ENCODE results near the gene RNF180.
A peak's percentile ranks its signal among the peaks of the same experiment; 100 is the strongest.

The RNF180 gene

DNA sequence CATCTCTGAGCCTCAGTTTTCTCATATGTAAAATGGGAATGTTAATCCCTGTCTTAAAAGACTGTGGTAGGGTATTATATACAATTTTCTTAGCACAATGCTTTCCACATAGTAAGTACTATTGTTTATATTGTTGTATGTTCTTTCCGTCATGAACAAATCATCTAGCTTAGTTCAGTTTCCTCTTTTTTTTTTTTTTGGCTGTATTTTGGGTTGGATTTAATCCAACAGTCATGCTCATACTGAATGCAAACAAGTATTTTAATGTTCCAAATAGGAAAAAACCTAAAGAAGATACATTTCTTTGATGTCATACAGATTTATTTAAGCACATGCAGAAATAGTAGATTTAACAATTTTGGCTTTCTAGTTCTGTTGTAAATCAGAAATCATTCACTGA lies 95.1 kb downstream of the RNF180 start:
- Histone ChIP-seq H3K4ac (ENCODE audit: low read depth in 1 of 2, low read length in 2 of 2) (no peak overlapping the region), H4K8ac (ENCODE audit: low read length) (no peak overlapping the region), H3K79me1 (replicated peaks; ENCODE audit: low read length, poor library complexity, severe bottlenecking) (no peaks in the 10 kb centered on the region), H3K23ac (ENCODE audit: low read length in 2 of 2) (no peak overlapping the region), H3K36me3 (ENCODE audit: control insufficient read depth in 1 of 2, insufficient read depth in 2 of 2, low read depth in 1 of 2, low read length in 2 of 2) (no peaks in the 10 kb centered on the region), H2BK15ac (ENCODE audit: low read depth, poor library complexity, severe bottlenecking) (no peak overlapping the region), H2BK120ac (ENCODE audit: low read depth, low read length) (no peak overlapping the region), H3K9ac (ENCODE audit: low read length) (no peak overlapping the region), H3K27me3 (ENCODE audit: control insufficient read depth in 1 of 2, insufficient read depth in 1 of 2, low read length in 2 of 2) (no peaks in the 10 kb centered on the region), H2AFZ (ENCODE audit: low read depth, low read length) (no peak overlapping the region), H3K4me2 (ENCODE audit: low read length, poor library complexity, severe bottlenecking) (no peak overlapping the region), H3K9me3 (ENCODE audit: control insufficient read depth, low read length) (peaks cover 3% of the 10 kb centered on the region), H3K4me3 (ENCODE audit: insufficient read depth in 1 of 2, low read depth in 1 of 2, low read length in 2 of 2) (no peak overlapping the region), H2BK5ac (ENCODE audit: low read depth, low read length, poor library complexity, severe bottlenecking) (no peak overlapping the region), H3K18ac (ENCODE audit: low read depth in 1 of 2, low read length in 2 of 2) (no peak overlapping the region), H3K27ac (ENCODE audit: low read length, poor library complexity, severe bottlenecking) (no peak overlapping the region), H2AK5ac (ENCODE audit: low read length, severe bottlenecking) (no peak overlapping the region), H4K91ac (ENCODE audit: low read length) (no peak overlapping the region), H3K14ac (ENCODE audit: low read length in 2 of 2) (no peak overlapping the region), H2BK12ac (ENCODE audit: low read length in 2 of 2) (no peak overlapping the region), H3K4me1 (ENCODE audit: control insufficient read depth, insufficient read depth, low read depth, low read length) (no peaks in the 10 kb centered on the region)
- WGBS, result no CpG with 5 or more reads among the region's 1 CpG
- no peak for DNase-seq

DNA sequence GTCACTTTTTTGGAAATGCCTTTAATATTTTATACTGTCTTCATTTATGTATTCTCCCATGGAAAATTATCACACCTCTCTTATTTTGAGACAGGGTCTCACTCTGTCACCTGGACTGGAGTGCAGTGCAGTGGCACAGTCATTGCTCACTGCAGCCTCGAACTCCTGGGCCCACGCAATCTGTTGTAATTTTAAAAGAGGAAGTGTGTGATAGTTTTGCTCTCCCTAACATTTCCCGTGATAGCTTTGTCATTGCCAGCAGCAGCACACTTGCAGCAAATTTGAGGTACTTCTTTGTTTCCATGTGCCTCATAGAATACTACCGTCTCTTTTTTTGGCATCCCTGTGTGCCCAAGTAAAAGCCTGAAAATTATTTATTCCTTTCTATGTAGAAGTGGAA lies 103.5 kb downstream of the RNF180 start:
- H3K27me3 ChIP-seq (ENCODE audit: control insufficient read depth in 1 of 2, insufficient read depth in 1 of 2, low read length in 2 of 2), result no peaks in the 10 kb centered on the region
- H3K79me1 ChIP-seq (replicated peaks; ENCODE audit: low read length, poor library complexity, severe bottlenecking), result no peaks in the 10 kb centered on the region
- no peak overlapping the region for H2AK5ac ChIP-seq (ENCODE audit: low read length, severe bottlenecking)
- no peak for DNase-seq
- H2BK15ac ChIP-seq (ENCODE audit: low read depth, poor library complexity, severe bottlenecking), result no peak overlapping the region
- H3K27ac ChIP-seq (ENCODE audit: low read length, poor library complexity, severe bottlenecking), result no peak overlapping the region
- WGBS, result 91% methylated on average over 4 of the region's 4 CpGs
- no peak overlapping the region for H2BK5ac ChIP-seq (ENCODE audit: low read depth, low read length, poor library complexity, severe bottlenecking)
- H3K9ac ChIP-seq (ENCODE audit: low read length), result no peak overlapping the region
- H2AFZ ChIP-seq (ENCODE audit: low read depth, low read length), result no peak overlapping the region
- no peaks in the 10 kb centered on the region for H3K4me1 ChIP-seq (ENCODE audit: control insufficient read depth, insufficient read depth, low read depth, low read length)
- no peaks in the 10 kb centered on the region for H3K9me3 ChIP-seq (ENCODE audit: control insufficient read depth, low read length)
- no peak overlapping the region for H2BK120ac ChIP-seq (ENCODE audit: low read depth, low read length)
- H3K4ac ChIP-seq (ENCODE audit: low read depth in 1 of 2, low read length in 2 of 2), result no peak overlapping the region
- no peak overlapping the region for H4K91ac ChIP-seq (ENCODE audit: low read length)
- no peak overlapping the region for H3K4me2 ChIP-seq (ENCODE audit: low read length, poor library complexity, severe bottlenecking)
- H3K23ac ChIP-seq (ENCODE audit: low read length in 2 of 2), result no peak overlapping the region
- H3K18ac ChIP-seq (ENCODE audit: low read depth in 1 of 2, low read length in 2 of 2), result no peak overlapping the region
- no peak overlapping the region for H4K8ac ChIP-seq (ENCODE audit: low read length)
- H3K36me3 ChIP-seq (ENCODE audit: control insufficient read depth in 1 of 2, insufficient read depth in 2 of 2, low read depth in 1 of 2, low read length in 2 of 2), result no peaks in the 10 kb centered on the region
- no peak overlapping the region for H2BK12ac ChIP-seq (ENCODE audit: low read length in 2 of 2)
- H3K4me3 ChIP-seq (ENCODE audit: insufficient read depth in 1 of 2, low read depth in 1 of 2, low read length in 2 of 2), result no peak overlapping the region
- H3K14ac ChIP-seq (ENCODE audit: low read length in 2 of 2), result no peak overlapping the region

DNA sequence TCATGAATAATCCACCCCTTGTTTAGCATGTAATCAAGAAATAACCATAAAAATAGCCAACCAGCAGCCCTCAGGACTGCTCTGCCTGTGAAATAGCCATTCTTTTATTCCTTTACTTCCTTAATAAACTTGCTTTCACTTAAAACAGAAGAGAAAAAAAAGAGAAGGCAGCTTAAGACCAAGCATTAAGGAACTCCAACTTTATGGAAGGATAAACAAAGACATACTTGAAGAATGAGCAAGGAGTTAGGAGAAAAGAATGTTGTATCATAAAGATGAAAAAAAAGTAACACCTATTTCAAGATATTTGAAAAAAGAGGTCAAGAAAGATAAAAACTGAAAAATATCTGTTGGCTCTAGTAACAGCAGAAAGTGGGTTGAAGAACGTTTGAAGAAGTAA lies 107.6 kb downstream of the RNF180 start:
- Histone ChIP-seq H3K4me1 (ENCODE audit: control insufficient read depth, insufficient read depth, low read depth, low read length) (no peaks in the 10 kb centered on the region), H3K23ac (ENCODE audit: low read length in 2 of 2) (no peak overlapping the region), H2AFZ (ENCODE audit: low read depth, low read length) (no peak overlapping the region), H3K14ac (ENCODE audit: low read length in 2 of 2) (no peak overlapping the region), H3K9ac (ENCODE audit: low read length) (no peak overlapping the region), H2AK5ac (ENCODE audit: low read length, severe bottlenecking) (no peak overlapping the region), H3K4me2 (ENCODE audit: low read length, poor library complexity, severe bottlenecking) (no peak overlapping the region), H2BK5ac (ENCODE audit: low read depth, low read length, poor library complexity, severe bottlenecking) (no peak overlapping the region), H3K4me3 (ENCODE audit: insufficient read depth in 1 of 2, low read depth in 1 of 2, low read length in 2 of 2) (no peak overlapping the region), H3K4ac (ENCODE audit: low read depth in 1 of 2, low read length in 2 of 2) (no peak overlapping the region), H2BK120ac (ENCODE audit: low read depth, low read length) (no peak overlapping the region), H4K8ac (ENCODE audit: low read length) (no peak overlapping the region), H4K91ac (ENCODE audit: low read length) (no peak overlapping the region), H3K79me1 (replicated peaks; ENCODE audit: low read length, poor library complexity, severe bottlenecking) (no peaks in the 10 kb centered on the region), H2BK12ac (ENCODE audit: low read length in 2 of 2) (no peak overlapping the region), H3K18ac (ENCODE audit: low read depth in 1 of 2, low read length in 2 of 2) (no peak overlapping the region), H3K36me3 (ENCODE audit: control insufficient read depth in 1 of 2, insufficient read depth in 2 of 2, low read depth in 1 of 2, low read length in 2 of 2) (no peaks in the 10 kb centered on the region), H2BK15ac (ENCODE audit: low read depth, poor library complexity, severe bottlenecking) (no peak overlapping the region), H3K27me3 (ENCODE audit: control insufficient read depth in 1 of 2, insufficient read depth in 1 of 2, low read length in 2 of 2) (no peaks in the 10 kb centered on the region), H3K9me3 (ENCODE audit: control insufficient read depth, low read length) (no peaks in the 10 kb centered on the region), H3K27ac (ENCODE audit: low read length, poor library complexity, severe bottlenecking) (no peak overlapping the region)
- WGBS, result 73% methylated on average over 1 of the region's 1 CpG
- DNase-seq, result peak; percentile 9

GRCh38 chr5:64285188-64286130 lies 119.8 kb downstream of the RNF180 start:
- Histone ChIP-seq H2BK12ac (ENCODE audit: low read length in 2 of 2) (no peak overlapping the region), H4K91ac (ENCODE audit: low read length) (no peak overlapping the region), H3K23ac (ENCODE audit: low read length in 2 of 2) (no peak overlapping the region), H3K4ac (ENCODE audit: low read depth in 1 of 2, low read length in 2 of 2) (no peak overlapping the region), H3K9ac (ENCODE audit: low read length) (no peak overlapping the region), H3K4me2 (ENCODE audit: low read length, poor library complexity, severe bottlenecking) (no peak overlapping the region), H2BK5ac (ENCODE audit: low read depth, low read length, poor library complexity, severe bottlenecking) (no peak overlapping the region), H3K27me3 (ENCODE audit: control insufficient read depth in 1 of 2, insufficient read depth in 1 of 2, low read length in 2 of 2) (no peaks in the 10 kb centered on the region), H3K9me3 (ENCODE audit: control insufficient read depth, low read length) (peaks cover 21% of the 10 kb centered on the region), H3K4me3 (ENCODE audit: insufficient read depth in 1 of 2, low read depth in 1 of 2, low read length in 2 of 2) (no peak overlapping the region), H3K36me3 (ENCODE audit: control insufficient read depth in 1 of 2, insufficient read depth in 2 of 2, low read depth in 1 of 2, low read length in 2 of 2) (no peaks in the 10 kb centered on the region), H3K79me1 (replicated peaks; ENCODE audit: low read length, poor library complexity, severe bottlenecking) (no peaks in the 10 kb centered on the region), H2AFZ (ENCODE audit: low read depth, low read length) (no peak overlapping the region), H2BK120ac (ENCODE audit: low read depth, low read length) (no peak overlapping the region), H3K18ac (ENCODE audit: low read depth in 1 of 2, low read length in 2 of 2) (no peak overlapping the region), H4K8ac (ENCODE audit: low read length) (no peak overlapping the region), H3K4me1 (ENCODE audit: control insufficient read depth, insufficient read depth, low read depth, low read length) (no peaks in the 10 kb centered on the region), H2AK5ac (ENCODE audit: low read length, severe bottlenecking) (no peak overlapping the region), H3K27ac (ENCODE audit: low read length, poor library complexity, severe bottlenecking) (no peak overlapping the region), H3K14ac (ENCODE audit: low read length in 2 of 2) (peak overlapping the region in 1 of 2 experiments; percentile 32), H2BK15ac (ENCODE audit: low read depth, poor library complexity, severe bottlenecking) (no peak overlapping the region)
- DNase-seq, result no peak
- WGBS, result 80% methylated on average over 8 of the region's 8 CpGs

All from mesenchymal stem cell (in vitro differentiated cells and primary cell).